D721Med (cell line): Measurements from ENCODE around the gene NLRC5.

Experiments
- DNase-seq: peaks from one replicate; pipeline ENCODE4 v3.0.0; 2011; ENCODE audit warnings: low spot score; ENCODE audit not compliant: insufficient read length
- FAIRE-seq: peaks from 2 replicates; lab custom pipeline; 2011; peaks lifted over from hg19 to GRCh38; lab: Jason Lieb, UNC
- TF ChIP-seq, protein P1 (sequence below): IDR thresholded peaks from 2 replicates; pipeline ENCODE4 v1.5.1; 2012; ENCODE audit warnings: mild to moderate bottlenecking, control low read depth; ENCODE audit not compliant: insufficient read depth; ENCODE audit errors: missing control alignments

Gene NLRC5

DNA sequence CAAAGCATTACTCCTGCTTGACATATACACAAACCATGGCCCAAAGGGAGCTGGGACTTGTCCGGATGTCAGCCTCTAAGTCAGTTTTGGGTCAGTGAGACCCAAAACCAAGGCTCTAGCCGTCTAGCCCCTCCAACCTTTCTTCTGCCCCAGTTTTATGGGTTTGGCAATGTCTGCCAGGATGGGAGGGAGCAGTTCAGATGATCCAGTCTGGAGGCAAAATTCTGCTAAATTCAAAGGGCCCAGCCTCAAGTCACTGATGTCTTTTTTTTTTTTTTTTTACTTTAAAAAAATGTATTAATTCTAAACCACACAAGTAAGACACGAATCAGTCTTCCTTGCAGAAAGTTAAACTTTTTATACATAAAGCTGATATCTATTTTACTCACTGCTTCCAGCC, 8.6 kb downstream of the NLRC5 start:
- TF ChIP-seq, protein P1, sequence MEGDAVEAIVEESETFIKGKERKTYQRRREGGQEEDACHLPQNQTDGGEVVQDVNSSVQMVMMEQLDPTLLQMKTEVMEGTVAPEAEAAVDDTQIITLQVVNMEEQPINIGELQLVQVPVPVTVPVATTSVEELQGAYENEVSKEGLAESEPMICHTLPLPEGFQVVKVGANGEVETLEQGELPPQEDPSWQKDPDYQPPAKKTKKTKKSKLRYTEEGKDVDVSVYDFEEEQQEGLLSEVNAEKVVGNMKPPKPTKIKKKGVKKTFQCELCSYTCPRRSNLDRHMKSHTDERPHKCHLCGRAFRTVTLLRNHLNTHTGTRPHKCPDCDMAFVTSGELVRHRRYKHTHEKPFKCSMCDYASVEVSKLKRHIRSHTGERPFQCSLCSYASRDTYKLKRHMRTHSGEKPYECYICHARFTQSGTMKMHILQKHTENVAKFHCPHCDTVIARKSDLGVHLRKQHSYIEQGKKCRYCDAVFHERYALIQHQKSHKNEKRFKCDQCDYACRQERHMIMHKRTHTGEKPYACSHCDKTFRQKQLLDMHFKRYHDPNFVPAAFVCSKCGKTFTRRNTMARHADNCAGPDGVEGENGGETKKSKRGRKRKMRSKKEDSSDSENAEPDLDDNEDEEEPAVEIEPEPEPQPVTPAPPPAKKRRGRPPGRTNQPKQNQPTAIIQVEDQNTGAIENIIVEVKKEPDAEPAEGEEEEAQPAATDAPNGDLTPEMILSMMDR: no peak
- no peak for DNase-seq
- no peak for FAIRE-seq

DNA sequence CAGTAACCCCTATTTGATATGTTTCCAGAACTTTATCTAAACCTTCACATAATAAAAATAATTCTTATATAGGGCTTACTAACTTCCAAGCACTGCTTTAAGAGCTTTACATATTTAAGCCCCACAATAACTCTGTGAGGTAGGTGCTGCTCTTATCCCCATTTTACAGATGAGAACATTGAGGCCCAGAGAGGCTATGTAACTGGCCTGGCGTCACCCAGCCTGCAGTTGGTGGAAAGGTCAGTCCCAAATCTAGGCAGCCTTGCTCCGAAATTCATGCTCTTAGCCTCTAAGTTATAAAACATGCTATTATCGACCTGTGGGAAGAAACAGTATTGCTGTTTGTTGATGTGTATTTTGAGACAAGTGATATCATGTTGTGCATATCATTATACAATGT, 9.0 kb downstream of the NLRC5 start:
- TF ChIP-seq, protein P1: no peak
- DNase-seq (no peak), FAIRE-seq (no peak)

DNA sequence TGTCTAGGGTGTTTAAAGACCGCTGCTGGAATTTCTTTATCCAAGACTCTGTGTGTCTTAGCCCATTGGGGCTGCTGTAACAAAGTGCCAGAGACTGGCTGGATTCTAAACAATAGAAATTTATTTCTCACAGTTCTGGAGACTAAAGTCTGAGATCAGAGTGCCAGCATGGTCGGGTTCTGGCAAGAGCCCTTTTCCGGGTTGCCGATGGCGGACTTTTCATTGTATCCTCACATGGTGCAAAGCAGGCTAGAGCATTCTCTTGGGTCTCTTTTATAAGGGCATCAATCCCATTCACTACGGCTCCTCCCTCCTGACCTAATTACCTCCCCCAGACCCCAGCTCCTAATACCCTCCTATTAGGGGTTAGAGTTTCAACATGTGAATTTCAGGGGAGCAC, 9.5 kb downstream of the NLRC5 start:
- DNase-seq: no peak
- TF ChIP-seq, protein P1: no peak
- FAIRE-seq: no peak

DNA sequence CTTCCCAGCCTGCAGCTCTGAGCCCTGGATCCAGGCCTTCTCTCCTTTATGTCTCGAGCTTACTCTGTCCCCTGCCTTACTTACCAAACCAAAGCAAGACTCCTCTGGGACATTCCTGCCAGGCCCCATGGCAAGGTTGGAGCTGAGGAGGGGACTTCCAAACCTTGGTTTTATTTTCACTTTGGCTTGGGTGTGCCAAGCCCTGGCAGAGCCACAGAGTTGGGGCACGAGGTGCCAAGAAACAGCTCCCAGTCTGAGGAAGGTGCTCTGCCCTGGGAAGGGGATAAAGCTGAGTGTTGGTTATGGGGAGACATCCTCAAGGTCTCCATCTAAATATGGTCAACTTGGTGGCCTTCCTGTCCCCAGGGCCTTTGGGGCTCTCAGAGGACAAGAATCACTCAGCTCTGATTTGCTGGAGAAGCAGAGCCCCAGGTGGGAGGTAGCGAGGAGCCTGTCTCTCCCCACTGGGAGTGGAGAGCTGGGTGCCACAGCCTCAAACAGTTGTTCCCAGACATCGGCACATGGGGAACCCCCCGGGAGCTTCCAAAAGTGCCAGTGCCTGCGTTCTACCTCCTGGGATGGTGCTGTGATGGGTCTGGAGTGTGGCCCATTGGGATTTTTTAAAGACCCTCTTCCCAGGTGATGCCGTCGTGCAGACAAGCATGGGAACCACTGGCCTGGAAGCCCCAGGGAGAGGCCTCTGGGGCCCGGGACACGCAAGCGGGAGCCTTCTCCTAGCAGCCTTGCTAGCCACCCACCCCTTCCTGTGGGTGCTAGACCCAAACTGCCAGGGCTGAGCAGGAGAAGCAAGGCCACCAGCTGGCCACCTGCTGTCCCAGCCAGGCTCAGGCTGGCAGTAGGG, 10.3 kb downstream of the NLRC5 start:
- no peak for FAIRE-seq
- TF ChIP-seq, protein P1: no peak
- DNase-seq: no peak

DNA sequence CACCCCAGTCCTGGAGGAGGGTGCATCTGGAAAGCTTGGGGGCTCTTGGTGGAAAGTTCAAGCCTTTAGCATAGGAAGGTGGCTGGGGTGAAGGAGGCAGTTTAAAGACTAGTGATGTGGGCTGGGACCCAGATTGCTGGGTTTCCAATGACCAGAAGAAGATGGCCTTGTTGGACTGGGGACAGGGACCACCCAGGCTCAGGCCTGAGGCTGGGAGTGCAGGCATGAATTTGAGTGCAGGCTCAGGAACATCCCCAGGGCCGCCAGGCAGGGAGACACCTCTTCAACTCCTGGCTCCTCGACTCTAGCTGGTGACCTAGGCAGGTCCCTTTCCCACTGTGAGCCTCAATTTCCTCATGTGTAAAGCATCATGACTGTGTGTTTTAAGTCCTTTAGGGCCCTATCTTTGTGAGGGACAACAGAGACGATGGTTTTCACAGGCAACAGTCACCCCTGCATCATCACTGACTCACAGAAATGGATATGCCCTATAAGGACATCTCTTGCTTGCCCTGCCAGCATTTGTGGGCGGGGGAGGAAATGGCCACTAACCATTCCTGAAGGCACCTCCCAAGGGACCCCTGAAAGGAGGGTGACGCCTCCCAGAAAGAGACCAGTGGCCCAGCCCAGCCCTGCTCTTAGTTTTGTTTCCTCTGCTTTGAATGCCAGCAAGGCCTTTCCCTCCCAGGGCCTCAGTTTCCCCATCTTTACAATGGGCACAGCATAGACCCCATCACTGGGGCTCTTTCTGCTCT, 11.1 kb downstream of the NLRC5 start:
- FAIRE-seq: no peak
- TF ChIP-seq, protein P1: no peak
- no peak for DNase-seq

DNA sequence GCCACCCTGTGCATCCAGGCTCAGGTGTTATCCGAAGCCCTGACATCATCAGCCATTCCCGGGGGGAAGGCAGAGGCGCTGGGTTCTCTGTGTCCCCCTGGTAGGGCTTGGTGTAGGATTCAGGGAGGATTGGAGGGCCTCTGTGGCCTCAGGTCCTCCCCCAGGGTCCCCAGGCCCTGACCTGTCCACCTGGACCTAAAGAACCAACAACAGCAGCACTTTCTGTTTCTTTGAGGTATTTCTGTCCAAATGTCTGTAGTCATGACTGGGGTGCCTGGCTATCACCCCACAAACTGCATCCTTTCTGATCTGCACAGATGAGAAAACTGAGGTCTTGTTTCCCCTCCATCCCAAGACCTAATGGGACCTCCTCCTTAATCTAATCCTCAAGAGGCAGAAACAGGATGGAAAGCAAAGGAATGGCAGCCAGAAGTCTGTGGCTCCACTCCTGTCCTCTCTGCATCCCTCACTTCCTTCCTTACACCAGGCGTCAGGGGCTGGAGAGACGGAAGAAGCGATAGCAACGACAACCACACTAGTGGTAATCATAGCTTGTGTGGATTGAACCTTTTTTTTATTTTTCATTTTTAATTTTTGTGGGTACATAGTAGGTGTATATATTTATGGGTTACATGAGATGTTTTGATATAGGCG, 11.8 kb downstream of the NLRC5 start:
- TF ChIP-seq, protein P1: no peak
- no peak for FAIRE-seq
- no peak for DNase-seq
